NCI-H2227 (cell line): ENCODE results near the gene VPS54.
A peak's percentile ranks its signal among the peaks of the same experiment; 100 is the strongest.

Source experiments
- DNase-seq: peaks from one replicate; lab custom pipeline; 2025; ENCODE audit not compliant: unreplicated experiment; lab: John Stamatoyannopoulos, UW

Gene VPS54

DNA sequence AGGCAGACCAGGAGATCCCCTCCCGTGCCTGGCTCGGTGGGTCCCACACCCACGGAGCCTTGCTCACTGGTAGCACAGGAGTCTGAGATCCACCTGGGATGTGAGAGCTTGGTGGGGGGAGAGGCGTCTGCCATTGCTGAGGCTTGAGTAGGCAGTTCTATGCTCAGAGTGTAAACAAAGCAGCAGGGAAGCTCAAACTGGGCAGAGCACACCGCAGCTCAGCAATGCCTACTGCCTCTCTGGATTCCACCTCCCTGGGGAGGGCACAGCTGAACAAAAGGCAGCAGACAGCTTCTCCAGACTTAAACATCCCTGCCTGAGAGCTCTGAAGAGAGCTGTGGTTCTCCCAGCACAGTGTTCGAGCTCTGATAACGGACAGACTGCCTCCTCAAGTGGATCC is 92.4 kb downstream of the VPS54 start:
- peak; percentile 69 for DNase-seq

DNA sequence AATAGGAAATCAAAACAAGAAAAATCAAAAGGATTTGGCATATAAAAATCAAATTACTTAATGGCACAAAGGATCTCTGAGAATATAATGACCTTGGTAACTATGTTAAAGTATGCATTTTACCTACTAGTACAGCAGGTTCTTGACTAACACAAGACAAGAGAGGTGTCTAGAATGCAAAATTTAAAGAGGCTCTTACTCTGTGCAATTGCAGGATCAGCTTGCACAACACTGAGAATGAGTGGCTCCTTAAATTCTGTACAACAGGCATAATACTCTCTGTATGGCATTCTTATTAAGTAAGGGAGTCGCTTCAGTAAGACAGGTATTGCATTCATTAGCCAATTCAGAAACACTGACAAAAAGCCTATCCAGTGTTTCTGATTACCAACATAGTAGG is 104.9 kb downstream of the VPS54 start:
- no peak for DNase-seq

DNA sequence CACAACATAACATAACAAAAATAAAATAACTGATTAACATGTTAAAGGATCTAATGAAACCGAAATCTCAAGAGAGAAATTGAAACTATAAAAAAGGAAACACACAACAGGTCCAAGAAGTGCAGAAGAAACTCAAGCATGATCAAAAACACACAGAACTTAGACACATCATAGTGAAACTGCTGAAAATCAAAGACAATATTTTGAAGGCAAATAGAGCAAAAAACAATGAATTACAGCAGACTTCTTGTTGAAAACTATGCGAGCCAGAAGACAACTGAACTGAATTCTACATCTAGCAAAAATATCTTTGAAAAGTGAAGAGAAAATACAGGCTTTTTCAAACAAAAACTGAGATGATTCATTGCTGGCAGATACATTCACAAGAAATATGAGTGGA is 116.2 kb downstream of the VPS54 start:
- no peak for DNase-seq

DNA sequence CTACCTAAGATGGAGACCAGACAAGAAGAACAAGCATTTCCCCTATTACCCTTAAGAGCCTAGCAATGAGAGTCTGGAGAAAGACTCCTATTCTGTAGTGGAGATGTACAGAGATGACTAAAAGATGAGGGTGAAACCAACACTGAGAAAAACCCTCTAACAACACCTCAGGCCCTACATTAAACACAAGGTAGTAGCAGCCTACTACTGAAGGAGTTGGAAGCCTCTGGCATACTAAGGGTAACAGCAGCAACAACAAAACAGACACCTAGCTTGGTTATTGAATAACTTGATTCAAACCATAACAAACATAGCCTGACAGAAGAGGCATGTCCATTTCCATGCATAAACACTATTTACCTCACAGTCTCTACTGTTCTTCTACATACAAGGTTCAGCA is 117.1 kb downstream of the VPS54 start:
- no peak for DNase-seq

DNA sequence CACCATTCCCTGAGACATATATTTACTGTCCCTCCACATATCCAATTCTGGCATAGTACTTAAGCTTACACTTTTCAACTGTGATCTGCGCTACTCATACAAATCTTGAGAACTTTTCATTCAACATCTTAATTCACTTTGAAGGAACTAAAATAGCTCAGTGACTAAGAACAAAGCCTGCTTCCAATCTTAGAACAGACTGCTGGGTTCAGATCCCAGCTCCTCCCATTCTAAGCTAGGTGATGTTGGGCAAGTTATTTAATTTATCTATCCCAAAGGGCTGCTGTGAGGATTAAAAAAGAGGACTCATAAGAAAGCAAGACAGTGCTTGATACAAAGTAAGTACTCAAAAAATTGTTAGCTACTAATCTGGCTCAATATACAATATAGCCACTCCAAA is 119.6 kb downstream of the VPS54 start:
- DNase-seq = no peak

DNA sequence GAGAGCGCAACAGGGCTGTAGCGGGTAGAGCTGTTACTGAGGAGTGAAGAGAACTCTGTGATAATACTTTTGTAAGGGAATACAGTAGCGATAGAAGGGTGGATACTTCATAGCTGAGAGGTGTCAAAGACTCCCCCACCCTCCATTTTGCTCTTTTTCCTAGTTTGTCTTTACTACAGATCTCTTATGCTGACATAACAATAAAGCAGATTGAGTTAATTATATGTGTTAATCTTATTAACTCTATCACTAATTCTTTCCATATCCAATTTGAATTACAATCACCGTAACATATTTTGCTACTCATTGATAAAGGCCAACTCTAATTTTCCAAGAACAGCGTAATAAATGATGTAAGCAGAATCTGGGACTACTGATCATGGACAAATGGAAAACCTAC is 120.4 kb downstream of the VPS54 start:
- DNase-seq = no peak

DNA sequence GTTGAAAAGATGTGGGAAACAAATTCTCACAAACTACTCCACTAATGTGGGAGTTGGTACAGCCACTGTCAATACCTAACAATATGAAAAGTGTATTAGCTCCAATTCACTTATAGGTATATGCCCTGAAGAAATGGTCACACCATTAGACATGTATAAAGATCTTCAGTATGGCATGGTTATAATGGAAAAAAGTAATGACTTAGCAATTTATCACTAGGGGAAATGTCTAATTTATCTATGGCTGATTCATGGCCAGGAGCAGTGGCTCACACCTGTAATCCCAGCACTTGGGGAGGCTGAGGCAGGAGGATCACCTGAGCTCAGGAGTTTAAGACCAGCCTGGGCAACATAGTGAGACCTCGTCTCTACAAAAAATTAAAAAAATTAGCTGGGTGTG is 125.1 kb downstream of the VPS54 start:
- no peak for DNase-seq

DNA sequence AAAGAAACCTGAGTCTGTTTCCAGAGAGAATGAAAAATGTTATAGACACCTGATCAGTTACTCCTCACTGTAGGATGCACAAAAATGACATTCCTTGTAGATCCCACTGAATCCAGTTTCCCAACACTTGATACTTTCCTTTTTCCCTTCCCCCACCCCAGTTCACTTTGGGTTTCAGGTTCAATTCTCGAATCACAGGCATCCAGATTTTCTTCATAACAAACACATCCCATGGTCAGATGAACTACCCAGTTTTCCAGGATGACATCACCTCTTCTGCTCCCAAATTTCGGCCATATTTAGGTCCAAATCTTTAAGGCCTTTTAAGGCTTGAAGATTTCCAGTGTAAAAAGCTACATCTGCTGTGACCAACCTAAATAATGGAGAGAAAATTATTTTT is 126.1 kb downstream of the VPS54 start:
- no peak for DNase-seq

DNA sequence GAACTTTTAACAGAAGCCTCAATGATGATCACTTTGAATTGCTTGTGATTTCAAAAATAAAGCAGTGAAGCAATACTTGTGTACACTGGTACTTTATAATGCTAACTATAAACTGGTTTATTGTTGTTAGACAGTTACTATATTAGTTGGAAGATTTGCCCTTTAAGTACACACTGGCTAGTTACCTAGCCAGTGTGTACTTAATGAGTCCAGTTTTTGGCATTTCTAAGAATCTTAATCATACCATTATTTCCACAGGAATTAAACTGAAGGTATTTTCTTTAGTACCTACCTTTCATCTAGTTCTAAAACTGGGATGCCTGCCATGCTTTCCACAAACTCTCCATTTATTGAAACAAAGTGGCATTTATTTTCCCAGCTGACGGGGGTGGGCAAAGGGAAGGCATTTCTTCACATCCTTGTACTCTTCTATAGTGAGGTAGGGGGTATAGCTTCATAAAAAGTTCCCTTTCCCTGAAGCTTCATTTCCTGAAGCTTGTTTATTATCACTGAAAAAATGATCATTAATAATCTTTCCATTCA is 127.7 kb downstream of the VPS54 start:
- DNase-seq = no peak

DNA sequence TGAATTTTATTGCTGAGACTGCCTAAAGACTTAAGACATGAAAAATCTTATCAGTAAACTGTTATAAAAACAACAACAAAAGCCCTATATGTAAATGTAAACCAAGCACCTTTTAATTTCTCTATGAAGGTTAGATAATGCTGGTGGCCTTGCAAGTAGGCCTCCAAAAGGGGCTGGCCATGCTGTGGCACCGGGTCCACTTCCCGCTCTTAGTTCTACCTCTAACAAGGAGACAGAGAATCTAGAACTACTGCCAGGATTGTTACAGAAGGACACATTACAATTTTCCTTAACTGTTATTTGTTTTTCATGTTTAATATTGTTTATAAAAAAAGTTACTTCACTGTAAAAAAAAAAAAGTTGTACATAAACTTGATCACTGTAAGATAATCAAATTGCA is 128.6 kb downstream of the VPS54 start:
- no peak for DNase-seq

DNA sequence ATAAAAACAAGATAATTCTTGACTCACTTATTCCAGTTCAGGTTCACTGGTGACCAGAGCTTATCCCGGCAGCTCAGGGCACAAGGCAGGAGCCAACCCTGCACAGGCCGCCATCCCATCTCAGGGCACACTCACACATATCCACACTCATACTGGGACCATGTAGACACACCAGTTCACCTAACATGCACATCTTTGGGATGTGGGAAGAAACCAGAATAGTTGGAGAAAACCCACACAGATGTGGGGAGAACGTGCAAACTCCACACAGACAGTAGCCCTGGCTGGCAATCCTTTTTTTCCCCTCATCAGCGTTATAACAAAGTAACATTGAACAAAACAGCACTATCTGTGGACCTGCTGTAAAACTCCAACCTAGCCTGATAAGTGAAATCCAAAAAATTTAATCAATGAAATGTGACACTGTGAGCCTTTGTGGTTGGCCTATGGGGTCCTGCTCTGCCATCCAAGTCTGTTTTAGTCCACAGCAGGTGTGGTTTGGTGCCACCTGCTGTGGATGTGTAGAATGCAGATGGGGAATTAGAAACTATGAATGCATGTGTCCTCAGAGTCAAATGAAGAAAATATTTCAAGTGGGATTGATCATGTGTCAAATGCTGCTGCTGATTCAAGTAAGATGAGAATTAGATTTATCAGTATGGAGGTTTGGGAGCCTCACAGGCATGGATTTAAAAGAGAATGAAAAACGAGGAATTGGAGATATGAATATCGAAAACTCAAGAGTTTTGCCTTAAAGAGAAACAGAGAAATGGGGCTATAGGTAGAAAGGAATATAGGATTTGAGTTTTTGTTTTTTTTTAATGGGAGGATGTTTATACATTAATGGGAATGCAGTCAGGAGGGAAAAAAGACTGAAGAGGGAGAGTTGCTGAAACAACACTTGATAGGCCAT is 130.5 kb downstream of the VPS54 start:
- DNase-seq = peak; percentile 68

DNA sequence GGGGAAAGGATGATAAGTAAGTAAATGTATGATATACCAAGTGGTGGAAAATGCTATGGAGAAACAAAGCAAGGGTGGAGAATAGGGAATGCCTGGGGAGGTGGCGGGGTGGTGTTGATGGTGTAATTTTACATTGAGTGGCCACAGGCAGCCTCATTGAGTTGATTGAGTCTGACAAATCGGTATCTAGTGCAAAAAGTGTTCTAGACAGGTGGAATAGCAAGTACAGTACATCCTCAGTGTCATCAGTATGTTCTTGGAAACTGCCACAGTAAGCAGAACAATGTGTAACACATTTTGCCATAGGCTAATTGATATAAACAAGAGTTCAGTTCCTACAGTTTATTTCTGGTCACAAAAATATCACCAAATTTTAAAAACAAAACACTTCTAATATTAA is 131.2 kb downstream of the VPS54 start:
- DNase-seq = no peak

DNA sequence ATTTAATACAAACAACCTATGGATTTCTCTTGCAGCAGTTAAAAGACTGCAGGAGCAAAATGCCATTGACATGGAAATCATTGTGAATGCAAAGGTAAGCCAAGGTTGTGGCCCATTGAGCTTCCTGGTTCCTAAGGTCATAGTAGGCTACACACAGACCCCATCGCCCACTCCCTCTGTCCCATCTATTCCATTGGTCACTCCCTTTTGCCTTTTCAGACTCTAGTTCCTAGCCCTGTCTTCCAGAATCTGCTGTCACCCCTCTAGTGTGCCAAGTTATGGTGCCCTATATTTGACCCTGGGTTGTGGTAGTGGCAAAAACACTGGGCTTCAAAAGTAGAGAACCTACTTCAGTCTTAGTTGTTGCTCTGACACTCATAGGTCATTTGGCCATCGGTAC is 132.8 kb downstream of the VPS54 start:
- DNase-seq = no peak

DNA sequence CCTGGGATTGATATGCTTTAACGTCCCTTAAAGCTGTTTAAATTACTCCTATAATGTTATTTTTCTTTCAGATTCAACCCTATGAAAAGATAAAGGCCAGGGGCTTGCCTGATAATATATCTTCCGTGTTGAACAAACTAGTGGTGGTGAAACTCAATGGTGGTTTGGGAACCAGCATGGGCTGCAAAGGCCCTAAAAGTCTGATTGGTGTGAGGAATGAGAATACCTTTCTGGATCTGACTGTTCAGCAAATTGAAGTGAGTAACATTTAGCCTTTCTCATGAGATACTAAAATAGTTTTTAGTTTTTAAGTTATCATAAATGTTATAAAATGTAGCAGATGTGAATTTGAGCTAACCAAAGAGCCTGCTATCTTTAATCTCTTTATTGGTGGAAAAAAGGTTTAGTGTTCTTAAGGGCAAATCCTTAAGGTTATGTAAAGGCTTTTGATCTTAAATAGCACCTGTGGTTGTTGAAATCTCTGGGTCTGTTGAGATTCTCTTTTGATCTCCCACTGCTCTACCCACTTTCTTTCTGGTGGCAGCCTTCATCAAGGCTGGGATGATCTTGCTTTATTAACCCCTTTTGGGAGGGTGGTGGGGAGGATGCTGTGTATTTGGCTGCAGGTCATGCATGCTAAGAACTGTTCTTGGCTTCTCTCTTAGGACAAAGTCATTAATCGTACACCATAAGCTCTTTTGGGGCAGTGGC is 136.7 kb downstream of the VPS54 start:
- no peak for DNase-seq

DNA sequence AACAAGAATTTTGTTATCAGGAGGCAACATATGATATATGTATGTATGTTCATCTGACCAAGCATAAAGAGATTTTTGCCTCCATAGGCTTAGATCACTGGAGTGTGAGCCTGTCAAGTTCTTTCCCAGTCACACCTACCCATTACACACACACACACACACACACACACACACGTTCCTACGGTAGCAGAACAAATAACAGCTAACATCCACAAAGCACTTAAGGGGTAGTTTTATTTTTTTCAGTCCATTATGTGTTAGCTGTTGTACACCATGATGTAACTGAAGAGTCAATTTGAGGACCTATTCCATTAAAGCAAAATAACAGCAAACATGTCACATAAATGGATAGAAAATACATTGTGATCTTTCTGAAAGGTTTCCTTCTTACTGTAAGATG is 138.0 kb downstream of the VPS54 start:
- peak; percentile 83 for DNase-seq

DNA sequence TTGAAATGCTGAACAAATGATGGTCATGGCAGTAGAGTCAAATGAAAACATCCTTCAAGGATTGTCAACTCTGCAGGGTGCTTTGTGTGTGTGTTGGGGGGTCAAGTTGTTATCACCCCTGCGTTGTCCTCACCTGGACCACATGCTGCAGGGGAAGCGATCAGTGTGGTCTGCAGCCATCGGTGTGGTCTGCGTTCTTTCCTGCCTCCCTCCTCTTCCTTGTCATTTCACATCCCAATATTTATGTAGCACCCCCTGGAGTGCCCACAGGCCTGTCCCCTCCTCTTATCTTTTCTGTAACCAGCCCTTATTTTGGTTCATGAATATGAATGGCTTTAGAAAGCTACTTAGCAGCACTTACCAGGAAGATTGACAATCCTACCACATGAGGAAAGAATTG is 138.6 kb downstream of the VPS54 start:
- DNase-seq = peak; percentile 18

DNA sequence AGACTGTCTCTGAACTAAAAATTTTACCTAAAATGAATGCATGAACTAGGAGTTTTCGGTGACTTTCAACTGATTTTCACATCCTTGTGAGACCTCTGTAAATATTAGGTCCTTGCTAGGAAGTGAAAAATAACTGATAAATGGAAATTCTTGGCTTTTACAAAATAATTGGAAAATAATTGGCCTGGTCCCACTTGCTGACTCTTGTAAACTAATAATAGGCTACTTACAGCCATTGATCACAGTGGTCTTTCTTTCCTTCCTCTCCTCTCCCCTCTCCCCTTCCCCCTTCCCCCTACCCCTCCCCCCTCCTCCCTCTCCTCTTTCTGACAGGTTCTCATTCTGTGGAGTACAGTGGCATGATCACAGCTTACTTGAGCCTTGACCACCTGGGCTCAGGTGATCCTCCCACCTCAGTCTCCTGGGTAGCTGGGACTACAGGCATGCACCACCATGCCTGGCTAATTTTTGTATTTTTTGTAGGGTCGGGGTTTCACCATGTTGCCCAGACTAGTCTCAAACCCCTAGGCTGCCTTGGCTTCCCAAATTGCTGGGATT is 139.3 kb downstream of the VPS54 start:
- no peak for DNase-seq

DNA sequence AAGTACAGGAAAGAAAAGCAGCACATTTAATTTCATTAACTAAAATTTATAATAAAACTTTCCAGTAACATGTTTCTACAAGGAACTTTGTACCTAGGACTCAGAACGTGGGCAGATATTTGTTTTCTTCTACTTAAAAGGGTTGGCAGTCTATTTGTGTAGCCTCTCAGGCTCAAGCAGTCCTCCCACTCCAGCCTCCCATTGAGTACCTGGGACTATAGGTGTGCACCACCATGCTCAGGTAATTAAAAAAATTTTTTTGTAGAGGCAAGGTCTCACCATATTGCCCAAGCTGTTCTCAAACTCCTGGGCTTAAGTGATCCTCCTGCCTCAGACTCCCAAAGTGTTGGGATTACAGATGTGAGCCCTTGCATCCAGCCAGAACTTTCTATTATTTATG is 140.7 kb downstream of the VPS54 start:
- no peak for DNase-seq

DNA sequence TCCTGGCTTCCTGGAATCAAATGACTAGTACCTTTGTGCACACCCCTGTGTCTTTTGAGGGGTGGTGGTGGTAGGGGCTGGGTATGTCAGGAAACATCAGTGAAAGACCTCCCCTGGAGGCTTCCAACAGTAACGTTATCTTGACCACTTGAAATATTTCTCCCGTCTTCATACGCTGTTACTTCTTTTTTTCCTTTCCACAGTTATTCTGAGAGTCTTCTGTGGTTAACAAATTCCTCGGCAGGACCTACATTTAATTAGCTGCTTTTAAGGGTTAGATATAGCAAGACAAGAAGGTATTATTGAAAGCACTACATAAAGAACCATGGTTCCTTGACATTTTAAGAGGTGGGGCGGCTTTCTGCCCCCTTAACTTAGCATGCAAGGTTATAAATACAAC is 142.9 kb downstream of the VPS54 start:
- DNase-seq = no peak

DNA sequence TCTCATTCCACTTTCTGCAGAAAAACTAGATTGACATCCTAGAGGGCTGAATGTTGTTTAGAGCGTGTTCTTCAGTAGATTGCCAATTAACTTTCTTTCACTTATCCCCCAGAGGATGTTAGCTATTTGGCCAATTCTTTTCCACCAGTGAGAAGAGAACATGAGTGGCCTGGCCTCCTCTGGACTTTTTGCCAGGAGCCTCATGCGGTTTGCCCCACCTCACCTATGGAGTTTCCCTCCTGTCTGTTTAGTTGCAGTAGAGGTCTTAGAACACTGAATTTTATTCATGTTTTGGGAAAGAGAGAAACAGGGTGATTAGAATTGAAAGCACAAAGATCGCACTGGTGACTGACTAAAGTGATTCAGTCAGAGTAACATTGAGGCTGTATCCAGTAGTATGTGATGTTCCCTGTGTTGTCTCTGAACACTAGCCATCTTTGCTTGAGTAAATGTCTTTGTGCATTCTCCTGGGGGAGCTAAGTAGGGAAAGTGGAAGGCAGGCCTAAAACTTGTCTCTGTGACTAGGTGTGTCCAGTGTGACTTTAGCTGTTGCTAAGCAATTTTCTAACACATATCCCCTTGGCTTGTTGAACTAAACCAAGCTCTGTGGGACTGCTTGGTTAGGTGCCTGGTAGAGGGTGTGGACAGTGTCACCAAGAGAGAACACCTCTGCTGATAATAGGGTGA is 143.5 kb downstream of the VPS54 start:
- DNase-seq = no peak

DNA sequence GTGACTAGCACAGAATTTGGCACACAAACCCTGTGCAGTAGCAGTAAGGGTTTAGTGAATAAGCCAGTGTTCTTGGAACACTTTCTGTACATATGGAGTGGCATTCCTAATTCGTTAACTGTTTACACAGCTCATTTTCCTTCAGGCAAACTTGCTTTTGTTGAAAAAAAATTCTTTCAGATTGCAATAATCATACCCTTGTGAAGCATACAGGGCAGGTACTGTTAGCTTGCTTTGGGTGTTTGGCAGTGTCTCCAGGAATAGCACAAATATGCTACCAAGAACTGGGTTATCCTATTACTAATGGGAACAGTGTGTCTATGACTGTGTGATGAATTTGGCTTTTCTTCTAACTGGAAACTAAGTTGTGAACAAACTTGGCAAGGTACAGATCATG is 144.1 kb downstream of the VPS54 start:
- no peak for DNase-seq
